GM23248 (cell line): Measurements from ENCODE around the gene PTPN21. TPM values are rescaled to one million over a fixed set of nuclear protein-coding genes. Genes with fewer than 3 reads are reported as not detected.

Source experiments
- DNase-seq: peaks from one replicate; pipeline ENCODE4 v3.0.0-alpha.2; 2015
- H2AFZ ChIP-seq: fragments of 200-600 bp; sonication (generic); 2 replicates; pipeline ENCODE4 v1.6.1; 2016; ENCODE audit warnings: antibody characterized with exemption
- H3F3A ChIP-seq: fragments of 200-600 bp; sonication (generic); 2 replicates; pipeline ENCODE4 v1.6.1; 2016; ENCODE audit warnings: mild to moderate bottlenecking, antibody characterized with exemption, mixed run types; ENCODE audit not compliant: insufficient read depth
- H3K27ac ChIP-seq: fragments of 200-600 bp; sonication (generic); 2 replicates; pipeline ENCODE4 v1.5.1; 2016; ENCODE audit warnings: mild to moderate bottlenecking
- H3K27me3 ChIP-seq: fragments of 200-600 bp; sonication (generic); replicated peaks from 2 replicates; pipeline ENCODE4 v1.6.1; 2016; ENCODE audit warnings: mild to moderate bottlenecking; ENCODE audit not compliant: insufficient read depth
- H3K36me3 ChIP-seq: fragments of 200-600 bp; sonication (generic); 2 replicates; pipeline ENCODE4 v1.6.1; 2016; ENCODE audit warnings: low read depth, mild to moderate bottlenecking
- H3K4me1 ChIP-seq: fragments of 200-600 bp; sonication (generic); 2 replicates; pipeline ENCODE4 v1.6.1; 2016; ENCODE audit warnings: mild to moderate bottlenecking; ENCODE audit not compliant: insufficient read depth
- H3K4me2 ChIP-seq: fragments of 200-600 bp; sonication (generic); one replicate; pipeline ENCODE4 v1.6.1; 2016; ENCODE audit warnings: mild to moderate bottlenecking; ENCODE audit not compliant: unreplicated experiment
- H3K4me3 ChIP-seq: fragments of 200-600 bp; sonication (generic); 2 replicates; pipeline ENCODE4 v1.5.1; 2016; ENCODE audit warnings: mild to moderate bottlenecking
- H3K79me2 ChIP-seq: fragments of 200-600 bp; sonication (generic); 2 replicates; pipeline ENCODE4 v1.6.1; 2016; ENCODE audit warnings: mild to moderate bottlenecking; ENCODE audit not compliant: insufficient read depth
- H3K9ac ChIP-seq: fragments of 200-600 bp; sonication (generic); 2 replicates; pipeline ENCODE4 v1.6.1; 2016; ENCODE audit warnings: mild to moderate bottlenecking
- H3K9me2 ChIP-seq: fragments of 200-600 bp; sonication (generic); 2 replicates; pipeline ENCODE4 v1.6.1; 2016; ENCODE audit warnings: mixed run types, mild to moderate bottlenecking, moderate library complexity; ENCODE audit not compliant: insufficient read depth
- H3K9me3 ChIP-seq: fragments of 200-600 bp; sonication (generic); one replicate; pipeline ENCODE4 v1.6.1; 2017; ENCODE audit warnings: low read depth
- H4K20me1 ChIP-seq: fragments of 200-600 bp; sonication (generic); 2 replicates; pipeline ENCODE4 v1.6.0; 2016; ENCODE audit not compliant: insufficient read depth
- EZH2 ChIP-seq: fragments of 200-600 bp; sonication (generic); IDR thresholded peaks from 2 replicates; pipeline ENCODE4 v1.6.1; 2018; ENCODE audit warnings: antibody characterized with exemption, mild to moderate bottlenecking; ENCODE audit not compliant: insufficient read depth, poor library complexity, severe bottlenecking
- EZH2phosphoT487 ChIP-seq: fragments of 200-600 bp; sonication (generic); IDR thresholded peaks from 2 replicates; pipeline ENCODE4 v1.6.1; 2018; ENCODE audit warnings: antibody characterized with exemption, moderate library complexity, mild to moderate bottlenecking, low read depth; ENCODE audit not compliant: insufficient read depth
- WGBS, 2 experiments: methylation state at CpG; one replicate each; pipeline ENCODE4 v1.1.6; 2015 to 2017; ENCODE audit warnings: low lambda C conversion rate in 2 of 2, low coverage in 1 of 2; ENCODE audit errors: missing lambda C conversion rate in 2 of 2; 5-methylcytosine and 5-hydroxymethylcytosine counted together
- in situ Hi-C: fragments of 300-500 bp; cut with MboI; formaldehyde crosslinking; loops from 2 replicates; pipeline ENCODE4 v1.15.0; 2020
- polyA plus RNA-seq: library from polyadenylated mRNA; unstranded; fragments of >200 nt; fragmentation: Nextera tagmentation; extraction: Ambion mirVana; gene quantifications from 2 replicates; pipeline ENCODE4 v1.2.1, GENCODE V29; 2016
- total RNA-seq: library from RNA; depleted of rRNA; stranded (reverse); fragments of >200 nt; shearing (Covaris generic); gene quantifications from 2 replicates; pipeline ENCODE4 v1.2.3, GENCODE V29; 2014

Gene PTPN21
- total and polyA plus RNA-seq, 2 experiments from 2014 or later = 5.7 to 13.3 TPM

- H4K20me1 ChIP-seq = no peaks in the 10 kb centered on the region; the same call in none of the 2 replicates
- DNase-seq = no peak
- no peak for TF ChIP-seq EZH2phosphoT487
- no peak for TF ChIP-seq EZH2
- H3K4me1 ChIP-seq = peaks cover 22% of the 10 kb centered on the region
- no peak overlapping the region for H3K4me3 ChIP-seq
- H3K27me3 ChIP-seq = no peaks in the 10 kb centered on the region
- H3K9me2 ChIP-seq = no peaks in the 10 kb centered on the region
- no peak overlapping the region for H3K27ac ChIP-seq
- no peak overlapping the region for H2AFZ ChIP-seq
- H3K9me3 ChIP-seq = no peaks in the 10 kb centered on the region
- WGBS, 2 experiments = 73 to 74% methylated on average over 7 of the region's 7 CpGs
- in situ Hi-C loops = no loop called here
- no peak overlapping the region for H3K4me2 ChIP-seq
- no peak overlapping the region for H3K9ac ChIP-seq
- peaks cover 22% of the 10 kb centered on the region for H3F3A ChIP-seq
- peaks cover 21% of the 10 kb centered on the region; the same call in 1 of the 2 replicates for H3K36me3 ChIP-seq
- peaks cover 53% of the 10 kb centered on the region for H3K79me2 ChIP-seq
These were observed 37.9 kb downstream of the PTPN21 start for GRCh38 chr14:88516861-88517357.

- H3K36me3 ChIP-seq = peaks cover 21% of the 10 kb centered on the region; the same call in 1 of the 2 replicates
- TF ChIP-seq EZH2phosphoT487 (no peak), EZH2 (no peak)
- no peak for DNase-seq
- WGBS, 2 experiments = 96 to 100% methylated on average over 1 of the region's 1 CpG
- peaks cover 17% of the 10 kb centered on the region for H3F3A ChIP-seq
- H3K4me3 ChIP-seq = no peak overlapping the region
- H3K4me2 ChIP-seq = no peak overlapping the region
- H3K4me1 ChIP-seq = peaks cover 16% of the 10 kb centered on the region
- no peaks in the 10 kb centered on the region for H3K27me3 ChIP-seq
- no peaks in the 10 kb centered on the region; the same call in none of the 2 replicates for H4K20me1 ChIP-seq
- no peaks in the 10 kb centered on the region for H3K9me3 ChIP-seq
- in situ Hi-C loops = no loop called here
- H3K9me2 ChIP-seq = no peaks in the 10 kb centered on the region
- no peak overlapping the region for H3K9ac ChIP-seq
- no peak overlapping the region for H3K27ac ChIP-seq
- H2AFZ ChIP-seq = no peak overlapping the region
- H3K79me2 ChIP-seq = peaks cover 42% of the 10 kb centered on the region
These were observed 39.1 kb downstream of the PTPN21 start for GRCh38 chr14:88515499-88516221.

- Histone ChIP-seq H3K9me2 (no peaks in the 10 kb centered on the region), H3K4me3 (no peak overlapping the region), H3K79me2 (peaks cover 4% of the 10 kb centered on the region; the same call in 1 of the 2 replicates), H2AFZ (no peak overlapping the region), H3K9ac (no peak overlapping the region), H4K20me1 (no peaks in the 10 kb centered on the region; the same call in 1 of the 2 replicates), H3K9me3 (no peaks in the 10 kb centered on the region), H3K36me3 (peaks cover 50% of the 10 kb centered on the region), H3K27ac (no peak overlapping the region), H3K4me2 (no peak overlapping the region), H3F3A (no peaks in the 10 kb centered on the region), H3K27me3 (no peaks in the 10 kb centered on the region), H3K4me1 (no peaks in the 10 kb centered on the region)
- TF ChIP-seq EZH2 (no peak), EZH2phosphoT487 (no peak)
- in situ Hi-C loops = no loop called here
- WGBS, 2 experiments = 92 to 96% methylated on average over 1 of the region's 1 CpG
- no peak for DNase-seq
These were observed 47.6 kb downstream of the PTPN21 start for GRCh38 chr14:88507208-88507607.

GRCh38 chr14:88505621-88506020, 49.2 kb downstream of the PTPN21 start:
- no peaks in the 10 kb centered on the region for H4K20me1 ChIP-seq
- H3K9me2 ChIP-seq = no peaks in the 10 kb centered on the region
- no peak overlapping the region for H3K27ac ChIP-seq
- no peak overlapping the region for H3K4me3 ChIP-seq
- H3K9ac ChIP-seq = no peak overlapping the region
- in situ Hi-C loops = no loop called here
- DNase-seq = no peak
- TF ChIP-seq EZH2phosphoT487 = no peak
- no peak for TF ChIP-seq EZH2
- no peaks in the 10 kb centered on the region for H3K27me3 ChIP-seq
- no peak overlapping the region for H3K4me2 ChIP-seq
- H3K36me3 ChIP-seq = peaks cover 59% of the 10 kb centered on the region
- no peaks in the 10 kb centered on the region for H3K4me1 ChIP-seq
- no peaks in the 10 kb centered on the region for H3K79me2 ChIP-seq
- H3K9me3 ChIP-seq = no peaks in the 10 kb centered on the region
- no peaks in the 10 kb centered on the region for H3F3A ChIP-seq
- H2AFZ ChIP-seq = no peak overlapping the region
